ENCODE measurements around the gene TBC1D30.

TBC1D30 gene

DNA sequence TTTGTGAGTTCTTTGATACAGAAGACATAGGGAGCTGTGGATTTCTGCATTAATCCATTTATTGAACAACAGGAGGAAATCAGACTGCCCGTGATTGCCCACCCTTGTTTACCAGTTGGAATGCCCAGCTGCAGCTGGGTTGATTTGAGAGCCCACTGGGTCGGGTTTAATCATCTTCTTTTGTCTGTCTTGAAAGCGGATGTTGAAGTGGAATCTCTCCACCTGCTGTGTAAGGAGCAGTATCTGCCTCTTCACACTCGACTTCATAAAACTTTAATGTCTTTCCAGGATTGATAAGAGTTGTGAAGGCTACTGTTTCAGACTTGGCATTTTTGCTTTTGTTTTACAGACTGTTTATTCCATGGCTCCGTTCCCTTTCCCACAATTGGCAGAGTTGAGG, 39.9 kb downstream of the TBC1D30 start:
- DNase-seq (ENCODE audit: extremely low read depth, low read depth), result no peak
- TF ChIP-seq, protein P1, sequence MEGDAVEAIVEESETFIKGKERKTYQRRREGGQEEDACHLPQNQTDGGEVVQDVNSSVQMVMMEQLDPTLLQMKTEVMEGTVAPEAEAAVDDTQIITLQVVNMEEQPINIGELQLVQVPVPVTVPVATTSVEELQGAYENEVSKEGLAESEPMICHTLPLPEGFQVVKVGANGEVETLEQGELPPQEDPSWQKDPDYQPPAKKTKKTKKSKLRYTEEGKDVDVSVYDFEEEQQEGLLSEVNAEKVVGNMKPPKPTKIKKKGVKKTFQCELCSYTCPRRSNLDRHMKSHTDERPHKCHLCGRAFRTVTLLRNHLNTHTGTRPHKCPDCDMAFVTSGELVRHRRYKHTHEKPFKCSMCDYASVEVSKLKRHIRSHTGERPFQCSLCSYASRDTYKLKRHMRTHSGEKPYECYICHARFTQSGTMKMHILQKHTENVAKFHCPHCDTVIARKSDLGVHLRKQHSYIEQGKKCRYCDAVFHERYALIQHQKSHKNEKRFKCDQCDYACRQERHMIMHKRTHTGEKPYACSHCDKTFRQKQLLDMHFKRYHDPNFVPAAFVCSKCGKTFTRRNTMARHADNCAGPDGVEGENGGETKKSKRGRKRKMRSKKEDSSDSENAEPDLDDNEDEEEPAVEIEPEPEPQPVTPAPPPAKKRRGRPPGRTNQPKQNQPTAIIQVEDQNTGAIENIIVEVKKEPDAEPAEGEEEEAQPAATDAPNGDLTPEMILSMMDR (IDR thresholded peaks at IDR 0.05; ENCODE audit: low read depth, low read length), result no peak

DNA sequence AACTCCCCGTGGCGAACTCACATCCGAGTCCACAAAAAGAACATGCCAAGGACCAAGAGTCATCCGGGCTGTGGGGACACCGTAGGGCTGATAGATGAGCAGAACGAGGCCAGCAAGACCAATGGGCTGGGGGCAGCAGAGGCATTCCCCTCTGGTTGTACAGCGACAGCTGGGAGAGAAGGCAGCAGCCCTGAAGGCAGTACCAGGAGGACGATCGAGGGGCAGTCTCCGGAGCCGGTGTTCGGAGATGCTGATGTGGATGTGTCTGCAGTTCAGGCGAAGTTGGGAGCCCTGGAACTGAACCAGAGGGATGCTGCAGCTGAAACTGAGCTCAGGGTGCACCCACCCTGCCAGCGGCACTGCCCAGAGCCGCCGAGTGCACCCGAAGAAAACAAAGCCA, 50.7 kb downstream of the TBC1D30 start:
- TF ChIP-seq, protein P1 (IDR thresholded peaks at IDR 0.05; ENCODE audit: low read depth, low read length), result no peak
- DNase-seq (ENCODE audit: extremely low read depth, low read depth), result no peak

DNA sequence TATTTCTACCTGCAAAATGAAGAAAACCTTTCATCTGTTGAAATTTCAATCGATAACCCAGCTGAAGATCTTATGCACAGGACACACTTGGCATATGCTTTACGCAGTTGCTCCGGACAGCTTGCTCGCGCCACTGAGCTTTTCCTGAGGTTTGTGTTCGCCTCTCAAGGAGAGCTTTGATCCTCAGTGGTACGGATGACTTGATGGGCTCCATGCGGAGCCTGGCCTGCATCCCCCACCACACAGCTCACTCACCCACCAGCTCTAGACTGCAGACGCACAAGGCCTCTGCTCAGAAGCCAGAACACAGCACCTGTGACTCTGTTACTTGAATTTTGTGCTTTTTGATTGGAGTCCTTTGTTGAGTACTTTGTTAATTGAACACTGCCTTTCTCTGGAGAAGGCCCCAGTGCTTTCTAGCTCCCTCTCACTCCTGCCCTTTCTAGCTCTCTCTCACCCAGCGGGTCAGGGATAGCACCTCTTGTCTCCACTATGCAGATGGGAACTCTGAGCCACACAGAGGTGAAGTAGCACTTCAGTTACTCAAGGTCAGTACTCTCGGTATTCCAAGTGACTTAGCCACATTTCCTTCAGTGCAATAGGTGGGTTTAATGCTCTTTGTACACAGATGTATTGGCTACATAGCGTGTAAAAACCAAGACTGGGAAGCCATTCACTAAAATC, 52.1 kb downstream of the TBC1D30 start:
- TF ChIP-seq, protein P1 (IDR thresholded peaks at IDR 0.05; ENCODE audit: low read depth, low read length), result no peak

DNA sequence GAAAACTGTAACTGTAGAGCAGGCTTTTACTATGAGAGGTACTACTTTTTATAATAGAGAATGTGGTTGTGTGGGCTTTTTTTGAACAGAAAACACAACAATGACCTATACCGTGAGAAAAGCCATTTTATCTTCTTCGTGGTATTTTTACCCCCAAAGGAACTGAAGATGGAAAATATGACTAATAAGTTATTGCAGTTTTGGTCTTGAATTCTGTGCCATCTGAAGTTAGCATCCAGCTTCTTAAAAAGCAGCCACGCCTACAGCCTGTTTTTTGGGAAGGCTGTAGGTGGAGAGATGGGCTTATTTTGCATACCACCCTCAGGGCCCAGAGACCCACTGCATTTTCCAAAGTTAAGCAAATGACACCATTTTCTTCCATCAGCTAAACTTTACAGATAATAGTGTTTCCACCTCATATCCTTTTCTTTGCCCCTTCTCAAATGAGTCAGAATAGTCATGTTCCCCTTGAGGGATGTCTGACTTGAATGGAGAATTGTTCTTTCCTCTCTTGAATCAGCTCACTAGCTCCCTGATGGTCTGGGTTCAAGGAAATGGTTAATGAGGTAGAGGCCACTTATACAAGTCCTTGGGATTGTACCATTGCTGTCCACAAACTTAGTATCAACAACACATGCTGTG, 53.0 kb downstream of the TBC1D30 start:
- DNase-seq (ENCODE audit: extremely low read depth, low read depth), result no peak

More for the DNA sequence above, 52.1 kb downstream of the TBC1D30 start:
- no peak for DNase-seq (ENCODE audit: extremely low read depth, low read depth)

DNA sequence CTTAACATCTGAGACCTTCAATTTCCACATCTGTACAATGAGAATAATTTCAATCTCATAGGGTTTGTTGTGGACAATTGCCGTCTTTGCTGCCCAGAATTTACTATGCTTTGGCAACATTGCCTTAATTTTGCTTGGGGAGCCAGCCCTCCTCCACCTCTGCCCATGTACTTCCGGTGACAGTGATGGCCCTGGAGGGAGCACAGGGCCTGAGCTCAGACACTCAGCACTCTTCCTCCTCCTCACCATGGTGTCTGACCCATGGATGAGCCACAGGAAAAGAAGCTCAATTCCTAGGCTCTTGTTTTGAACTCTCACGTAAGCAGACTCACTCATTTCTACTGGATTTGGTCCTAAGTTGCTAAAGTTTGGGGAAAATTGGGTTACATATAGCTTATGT, 58.2 kb downstream of the TBC1D30 start:
- DNase-seq (ENCODE audit: extremely low read depth, low read depth), result no peak
- TF ChIP-seq, protein P1 (IDR thresholded peaks at IDR 0.05; ENCODE audit: low read depth, low read length), result no peak

More for the DNA sequence above, 53.0 kb downstream of the TBC1D30 start:
- TF ChIP-seq, protein P1 (IDR thresholded peaks at IDR 0.05; ENCODE audit: low read depth, low read length), result no peak

DNA sequence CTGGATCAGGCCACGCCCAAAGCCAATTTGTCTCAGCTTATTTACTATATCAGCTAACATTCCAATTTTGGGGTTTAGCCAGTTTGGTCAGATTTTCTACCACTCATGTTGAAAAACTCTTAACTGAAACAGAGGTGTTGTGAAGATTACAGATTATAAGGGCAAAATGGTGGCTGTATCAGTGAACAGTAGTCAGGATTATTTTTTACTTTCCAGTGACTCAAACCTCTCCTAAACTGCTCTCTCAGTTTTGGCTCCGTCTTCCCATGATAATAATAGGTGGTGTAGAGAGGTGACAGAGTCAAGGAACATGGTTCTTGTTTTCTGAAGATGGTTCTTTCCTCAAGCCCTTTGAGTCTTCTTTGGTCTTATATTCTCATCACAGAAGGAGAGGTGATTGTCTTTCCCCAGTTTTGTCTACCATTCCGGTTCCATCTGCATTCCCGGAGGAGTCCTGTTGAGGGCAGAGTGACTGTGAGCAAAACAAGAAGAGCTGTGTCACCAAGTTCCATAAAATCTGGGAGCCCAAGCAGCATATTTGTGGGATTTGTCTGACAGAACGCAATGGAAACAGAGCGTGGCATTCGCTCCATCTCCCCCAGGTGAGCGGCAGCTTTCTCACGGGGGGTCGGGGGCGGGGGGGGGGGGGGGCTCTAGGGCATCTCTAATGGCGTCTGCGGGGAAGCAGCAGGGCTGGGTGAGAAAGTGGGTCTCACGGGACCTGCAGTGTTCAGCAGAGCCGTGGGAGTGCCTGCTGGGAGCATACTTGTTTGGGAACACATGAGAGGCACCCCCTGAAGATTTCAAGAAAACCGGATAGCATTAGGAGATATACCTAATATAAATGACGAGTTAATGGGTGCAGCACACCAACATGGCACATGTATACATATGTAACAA, 59.1 kb downstream of the TBC1D30 start:
- DNase-seq (ENCODE audit: extremely low read depth, low read depth), result no peak
- TF ChIP-seq, protein P1 (IDR thresholded peaks at IDR 0.05; ENCODE audit: low read depth, low read length), result no peak
